Psoas muscle (tissue), 8 donors: ENCODE results near the gene LIMS1. TPM values are rescaled to one million over a fixed set of nuclear protein-coding genes. Genes with fewer than 3 reads are reported as not detected.

Source experiments
- ATAC-seq, 4 donors: fragments of 200-7000 bp; cut with Tn5 transposase; one replicate each; pipeline ENCODE4 v1.9.1; 2020; ENCODE audit warnings: moderate library complexity in 3 of 4, mild to moderate bottlenecking in 2 of 4
- DNase-seq, 2 donors: peaks; one replicate each; pipeline ENCODE4 v3.0.0-alpha.2; 2020
- H3K27ac ChIP-seq: fragments of 200-600 bp; one replicate; pipeline ENCODE4 v1.8.0; 2022
- H3K27me3 ChIP-seq, 3 donors: fragments of 200-600 bp in 1 of 3; one replicate each; pipeline versions ENCODE4 v1.6.1 to v1.8.0; 2013 to 2022; ENCODE audit warnings: low read length in 2 of 3, mild to moderate bottlenecking in 2 of 3, moderate library complexity in 1 of 3; ENCODE audit not compliant: insufficient read depth in 3 of 3
- H3K36me3 ChIP-seq, 2 donors: fragments of 200-600 bp in 1 of 2; one replicate each; pipeline versions ENCODE4 v1.6.1 to v1.8.0; 2013 to 2022; ENCODE audit warnings: low read depth in 1 of 2, mild to moderate bottlenecking in 1 of 2, moderate library complexity in 1 of 2; ENCODE audit not compliant: insufficient read depth in 1 of 2
- H3K4me1 ChIP-seq: fragments of 200-600 bp; one replicate; pipeline ENCODE4 v1.8.0; 2022
- H3K4me3 ChIP-seq: fragments of 200-600 bp; one replicate; pipeline ENCODE4 v1.8.0; 2022; ENCODE audit warnings: mild to moderate bottlenecking
- H3K9me3 ChIP-seq: fragments of 200-600 bp; one replicate; pipeline ENCODE4 v1.8.0; 2022
- CTCF ChIP-seq: fragments of 200-600 bp; IDR thresholded peaks from one replicate; pipeline ENCODE4 v1.8.0; 2022; ENCODE audit warnings: antibody characterized with exemption
- WGBS, 3 donors: extraction: QIAGEN DNeasy Blood & Tissue Kit; methylation state at CpG; one replicate each; pipeline versions ENCODE4 v1.1.6 to v1.1.7; 2013; 5-methylcytosine and 5-hydroxymethylcytosine counted together
- intact Hi-C, 2 donors: fragments of 100-400 bp; cut with DNase I; formaldehyde crosslinking; loops; one replicate each; pipeline versions ENCODE4 v1.11.0 to v1.14.2; 2022
- polyA plus RNA-seq, 3 donors: library from polyadenylated mRNA; stranded (reverse); fragments of 200-250 nt; gene quantifications; one replicate each; pipeline ENCODE4 v1.2.3, GENCODE V29; 2013
- total RNA-seq, 4 donors: library from RNA; stranded (reverse); fragmentation: NEBNext Ultra II Directional in 2 of 4; extraction: Animal tissue kit (Norgen Biotek cat#: 25700) in 2 of 4; gene quantifications; one replicate each; pipeline versions ENCODE4 v1.2.1 to v1.2.4, GENCODE V29; 2021 to 2023
- donor health status: healthy with polysubstance abuse.
- donor health status: DM: no; HTN: no; CAD: no; lungs with moderate emphysema.
- donor health status: Bipolar disorder and iron deficiency.
- donor health status: healthy.
- donor health status: DM: yes; HTN: yes; CAD: no.
- donor health status: DM: no; HTN: no; CAD: no.
- donor health status: DM: no; HTN: no; CAD: no.
- donor health status: DM: yes; HTN: yes; CAD: no.

Gene LIMS1
- total and polyA plus RNA-seq, 7 donors: 50.5 to 287 (median 180) TPM

GRCh38 chr2:108564510-108564909 lies 30.2 kb downstream of the LIMS1 start:
- peaks cover 4% of the 10 kb centered on the region for H3K9me3 ChIP-seq
- no peaks in the 10 kb centered on the region for H3K36me3 ChIP-seq
- WGBS, 3 donors: 53 to 75% (median 73%) methylated on average over 6 of the region's 6 CpGs
- intact Hi-C loops: no loop called here
- no peak for ATAC-seq
- H3K27me3 ChIP-seq: no peaks in the 10 kb centered on the region
- no peak for DNase-seq
- peaks cover 51% of the 10 kb centered on the region for H3K4me1 ChIP-seq
- no peak overlapping the region for H3K4me3 ChIP-seq
- peak overlapping the region; percentile 40 for H3K27ac ChIP-seq
- no peak for TF ChIP-seq CTCF

GRCh38 chr2:108565778-108566375 lies 31.6 kb downstream of the LIMS1 start:
- Histone ChIP-seq H3K4me3 (no peak overlapping the region), H3K27me3 (no peaks in the 10 kb centered on the region), H3K27ac (peak overlapping the region; percentile 40), H3K9me3 (peaks cover 4% of the 10 kb centered on the region), H3K36me3 (no peaks in the 10 kb centered on the region), H3K4me1 (peaks cover 40% of the 10 kb centered on the region)
- 65 to 71% (median 66%) methylated on average over 3 of the region's 3 CpGs for WGBS, 3 donors
- DNase-seq (no peak), ATAC-seq (peak in 1 of 4 donors; percentile 60)
- intact Hi-C loops: no loop called here
- TF ChIP-seq CTCF: no peak

GRCh38 chr2:108570416-108570815 lies 36.1 kb downstream of the LIMS1 start:
- ATAC-seq (peak in 2 of 4 donors; percentile 16 to 24), DNase-seq (no peak)
- intact Hi-C loops: loop anchor here in 1 of 2 donors (5.0 kb wide), 1 partner anchor 33 kb away; no protein-coding TSS in a partner anchor
- H3K27ac ChIP-seq: peak overlapping the region; percentile 46
- no peak overlapping the region for H3K4me3 ChIP-seq
- no peaks in the 10 kb centered on the region for H3K9me3 ChIP-seq
- no peaks in the 10 kb centered on the region for H3K36me3 ChIP-seq
- peaks cover 42% of the 10 kb centered on the region for H3K4me1 ChIP-seq
- no peaks in the 10 kb centered on the region for H3K27me3 ChIP-seq
- WGBS, 3 donors: 85 to 90% (median 88%) methylated on average over 7 of the region's 7 CpGs
- TF ChIP-seq CTCF: no peak

GRCh38 chr2:108571286-108571685 lies 37.0 kb downstream of the LIMS1 start:
- intact Hi-C loops: loop anchor here in 1 of 2 donors (5.0 kb wide), 1 partner anchor 34 kb away; no protein-coding TSS in a partner anchor

More at GRCh38 chr2:108571286-108571685, 37.0 kb downstream of the LIMS1 start:
- Histone ChIP-seq H3K9me3 (no peaks in the 10 kb centered on the region), H3K36me3 (no peaks in the 10 kb centered on the region), H3K27me3 (no peaks in the 10 kb centered on the region), H3K4me1 (peaks cover 44% of the 10 kb centered on the region), H3K27ac (peak overlapping the region; percentile 46), H3K4me3 (no peak overlapping the region)
- no peak for TF ChIP-seq CTCF
- 16 to 35% (median 18%) methylated on average over 3 of the region's 3 CpGs for WGBS, 3 donors
- peak; percentile 57 to 81 (median 71) for ATAC-seq
- DNase-seq: no peak
